GM23248 (cell line): ENCODE measurements around the gene LGR5. TPM values are rescaled to one million over a fixed set of nuclear protein-coding genes. Genes with fewer than 3 reads are reported as not detected.
A peak's percentile ranks its signal among the peaks of the same experiment; 100 is the strongest.

Experiments used
- DNase-seq: peaks from one replicate; pipeline ENCODE4 v3.0.0-alpha.2; 2015
- H2AFZ ChIP-seq: fragments of 200-600 bp; sonication (generic); 2 replicates; pipeline ENCODE4 v1.6.1; 2016; ENCODE audit warnings: antibody characterized with exemption
- H3F3A ChIP-seq: fragments of 200-600 bp; sonication (generic); 2 replicates; pipeline ENCODE4 v1.6.1; 2016; ENCODE audit warnings: mild to moderate bottlenecking, antibody characterized with exemption, mixed run types; ENCODE audit not compliant: insufficient read depth
- H3K27ac ChIP-seq: fragments of 200-600 bp; sonication (generic); 2 replicates; pipeline ENCODE4 v1.5.1; 2016; ENCODE audit warnings: mild to moderate bottlenecking
- H3K27me3 ChIP-seq: fragments of 200-600 bp; sonication (generic); replicated peaks from 2 replicates; pipeline ENCODE4 v1.6.1; 2016; ENCODE audit warnings: mild to moderate bottlenecking; ENCODE audit not compliant: insufficient read depth
- H3K36me3 ChIP-seq: fragments of 200-600 bp; sonication (generic); 2 replicates; pipeline ENCODE4 v1.6.1; 2016; ENCODE audit warnings: low read depth, mild to moderate bottlenecking
- H3K4me1 ChIP-seq: fragments of 200-600 bp; sonication (generic); 2 replicates; pipeline ENCODE4 v1.6.1; 2016; ENCODE audit warnings: mild to moderate bottlenecking; ENCODE audit not compliant: insufficient read depth
- H3K4me2 ChIP-seq: fragments of 200-600 bp; sonication (generic); one replicate; pipeline ENCODE4 v1.6.1; 2016; ENCODE audit warnings: mild to moderate bottlenecking; ENCODE audit not compliant: unreplicated experiment
- H3K4me3 ChIP-seq: fragments of 200-600 bp; sonication (generic); 2 replicates; pipeline ENCODE4 v1.5.1; 2016; ENCODE audit warnings: mild to moderate bottlenecking
- H3K79me2 ChIP-seq: fragments of 200-600 bp; sonication (generic); 2 replicates; pipeline ENCODE4 v1.6.1; 2016; ENCODE audit warnings: mild to moderate bottlenecking; ENCODE audit not compliant: insufficient read depth
- H3K9ac ChIP-seq: fragments of 200-600 bp; sonication (generic); 2 replicates; pipeline ENCODE4 v1.6.1; 2016; ENCODE audit warnings: mild to moderate bottlenecking
- H3K9me2 ChIP-seq: fragments of 200-600 bp; sonication (generic); 2 replicates; pipeline ENCODE4 v1.6.1; 2016; ENCODE audit warnings: mixed run types, mild to moderate bottlenecking, moderate library complexity; ENCODE audit not compliant: insufficient read depth
- H3K9me3 ChIP-seq: fragments of 200-600 bp; sonication (generic); one replicate; pipeline ENCODE4 v1.6.1; 2017; ENCODE audit warnings: low read depth
- H4K20me1 ChIP-seq: fragments of 200-600 bp; sonication (generic); 2 replicates; pipeline ENCODE4 v1.6.0; 2016; ENCODE audit not compliant: insufficient read depth
- EZH2 ChIP-seq: fragments of 200-600 bp; sonication (generic); IDR thresholded peaks from 2 replicates; pipeline ENCODE4 v1.6.1; 2018; ENCODE audit warnings: antibody characterized with exemption, mild to moderate bottlenecking; ENCODE audit not compliant: insufficient read depth, poor library complexity, severe bottlenecking
- EZH2phosphoT487 ChIP-seq: fragments of 200-600 bp; sonication (generic); IDR thresholded peaks from 2 replicates; pipeline ENCODE4 v1.6.1; 2018; ENCODE audit warnings: antibody characterized with exemption, moderate library complexity, mild to moderate bottlenecking, low read depth; ENCODE audit not compliant: insufficient read depth
- WGBS, 2 experiments: methylation state at CpG; one replicate each; pipeline ENCODE4 v1.1.6; 2015 to 2017; ENCODE audit warnings: low lambda C conversion rate in 2 of 2, low coverage in 1 of 2; ENCODE audit errors: missing lambda C conversion rate in 2 of 2; 5-methylcytosine and 5-hydroxymethylcytosine counted together
- in situ Hi-C: fragments of 300-500 bp; cut with MboI; formaldehyde crosslinking; loops from 2 replicates; pipeline ENCODE4 v1.15.0; 2020
- polyA plus RNA-seq: library from polyadenylated mRNA; unstranded; fragments of >200 nt; fragmentation: Nextera tagmentation; extraction: Ambion mirVana; gene quantifications from 2 replicates; pipeline ENCODE4 v1.2.1, GENCODE V29; 2016
- total RNA-seq: library from RNA; depleted of rRNA; stranded (reverse); fragments of >200 nt; shearing (Covaris generic); gene quantifications from 2 replicates; pipeline ENCODE4 v1.2.3, GENCODE V29; 2014

LGR5 gene
- total and polyA plus RNA-seq, 2 experiments from 2014 or later = not detected

DNA sequence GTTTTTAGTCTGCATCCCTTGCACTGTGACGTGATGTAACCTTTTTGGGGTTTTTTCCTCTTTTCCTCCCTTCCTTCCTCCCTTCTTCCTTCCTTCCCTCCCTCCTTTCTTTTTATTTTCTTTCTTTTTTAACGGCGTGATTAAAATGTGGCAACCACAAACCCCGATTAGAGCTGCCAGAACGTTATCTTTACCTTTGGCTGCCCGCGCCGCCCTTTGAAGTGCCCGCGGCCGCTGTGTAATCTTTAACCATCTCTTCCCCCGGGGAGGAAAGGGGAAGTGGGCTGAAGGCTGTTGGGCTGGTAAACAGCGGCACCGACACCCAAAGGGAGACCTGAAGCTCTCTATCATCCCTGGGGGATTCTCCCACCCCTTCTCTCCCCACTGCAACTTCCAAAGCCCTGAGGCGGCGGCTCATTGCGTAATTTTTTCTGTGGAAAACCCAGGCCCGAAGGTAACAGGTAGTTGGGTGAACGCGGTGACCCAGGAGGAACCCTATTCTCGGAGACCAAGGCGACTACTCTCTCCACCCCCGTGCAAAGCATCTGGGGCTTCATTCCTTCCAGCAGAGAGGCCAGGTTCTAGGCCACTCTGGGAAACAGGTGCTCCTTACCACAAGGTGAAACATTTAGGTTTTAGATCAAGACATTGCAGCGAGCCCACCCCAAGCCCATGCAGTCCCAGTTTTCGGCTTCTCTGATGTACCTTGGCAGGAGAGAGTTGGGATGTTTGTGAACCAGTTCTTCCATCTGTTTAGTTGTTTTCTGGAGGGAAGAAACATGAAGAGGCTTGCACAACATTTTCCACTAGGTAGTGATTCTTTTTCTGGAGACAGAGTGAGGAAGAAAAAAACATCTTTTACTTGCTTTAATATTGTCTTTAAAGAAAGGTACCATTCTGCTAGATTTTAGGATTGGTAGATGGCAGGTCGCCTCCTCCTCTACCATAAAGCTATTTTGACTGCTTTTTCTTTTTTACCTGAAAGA is 1.5 kb downstream of the LGR5 start:
- Histone ChIP-seq H3K4me2 (no peak overlapping the region), H3F3A (no peaks in the 10 kb centered on the region), H2AFZ (no peak overlapping the region), H3K4me1 (no peaks in the 10 kb centered on the region), H3K9ac (no peak overlapping the region), H3K27me3 (peaks cover 79% of the 10 kb centered on the region), H3K9me2 (no peaks in the 10 kb centered on the region), H3K27ac (no peak overlapping the region), H4K20me1 (no peaks in the 10 kb centered on the region), H3K9me3 (no peaks in the 10 kb centered on the region), H3K4me3 (no peak overlapping the region), H3K36me3 (no peaks in the 10 kb centered on the region), H3K79me2 (no peaks in the 10 kb centered on the region)
- in situ Hi-C loops = no loop called here
- WGBS, 2 experiments = 27 to 30% methylated on average over 26 of the region's 26 CpGs
- TF ChIP-seq EZH2 (peak; percentile 61), EZH2phosphoT487 (no peak)
- no peak for DNase-seq

- 26 to 36% methylated on average over 4 of the region's 4 CpGs for WGBS, 2 experiments
- Histone ChIP-seq H3K27ac (no peak overlapping the region), H3K9me2 (no peaks in the 10 kb centered on the region), H3K9ac (no peak overlapping the region), H2AFZ (no peak overlapping the region), H3F3A (no peaks in the 10 kb centered on the region), H3K36me3 (no peaks in the 10 kb centered on the region), H3K4me3 (no peak overlapping the region), H4K20me1 (no peaks in the 10 kb centered on the region), H3K9me3 (no peaks in the 10 kb centered on the region), H3K27me3 (peaks cover 79% of the 10 kb centered on the region), H3K4me2 (no peak overlapping the region), H3K79me2 (no peaks in the 10 kb centered on the region), H3K4me1 (no peaks in the 10 kb centered on the region)
- DNase-seq = no peak
- in situ Hi-C loops = no loop called here
- peak; percentile 5 for TF ChIP-seq EZH2
- no peak for TF ChIP-seq EZH2phosphoT487
Measured at GRCh38 chr12:71441836-71442566, 2.4 kb downstream of the LGR5 start.

DNA sequence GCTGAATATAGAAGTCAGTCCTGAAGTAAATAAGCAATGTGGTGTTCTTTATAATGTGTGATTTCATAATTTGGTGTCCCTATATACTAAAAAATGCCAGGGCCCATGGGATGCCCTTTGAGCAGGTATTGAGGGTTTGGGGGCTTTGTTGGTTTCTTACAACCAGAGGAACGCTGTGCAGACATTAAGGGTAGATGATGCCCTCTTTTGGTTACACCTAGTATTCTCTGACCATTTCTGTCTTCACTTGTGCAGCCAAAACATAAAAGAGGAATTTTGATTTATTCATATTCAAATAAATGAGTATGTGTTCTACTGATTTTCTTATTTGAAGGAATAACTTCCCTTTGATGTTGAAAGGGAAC is 3.0 kb downstream of the LGR5 start:
- in situ Hi-C loops = no loop called here
- peaks cover 75% of the 10 kb centered on the region for H3K27me3 ChIP-seq
- H3K4me3 ChIP-seq = no peak overlapping the region

GRCh38 chr12:71445071-71445470 is 5.5 kb downstream of the LGR5 start:
- 39 to 50% methylated on average over 1 of the region's 1 CpG for WGBS, 2 experiments
- Histone ChIP-seq H3K27ac (no peak overlapping the region), H3F3A (no peaks in the 10 kb centered on the region), H3K4me1 (no peaks in the 10 kb centered on the region), H3K4me2 (no peak overlapping the region), H3K27me3 (peaks cover 51% of the 10 kb centered on the region), H3K9ac (no peak overlapping the region), H3K9me3 (no peaks in the 10 kb centered on the region), H3K9me2 (no peaks in the 10 kb centered on the region), H4K20me1 (no peaks in the 10 kb centered on the region), H3K4me3 (no peak overlapping the region), H2AFZ (no peak overlapping the region), H3K36me3 (no peaks in the 10 kb centered on the region), H3K79me2 (no peaks in the 10 kb centered on the region)
- DNase-seq = no peak
- in situ Hi-C loops = no loop called here
- no peak for TF ChIP-seq EZH2phosphoT487

More for the DNA sequence above, 3.0 kb downstream of the LGR5 start:
- no peaks in the 10 kb centered on the region for H4K20me1 ChIP-seq
- H3K9ac ChIP-seq = no peak overlapping the region
- H3K4me1 ChIP-seq = no peaks in the 10 kb centered on the region
- no peaks in the 10 kb centered on the region for H3K79me2 ChIP-seq
- DNase-seq = no peak
- WGBS, 2 experiments = 41 to 57% methylated on average over 1 of the region's 1 CpG
- no peak overlapping the region for H2AFZ ChIP-seq
- no peaks in the 10 kb centered on the region for H3K9me2 ChIP-seq
- no peaks in the 10 kb centered on the region for H3K36me3 ChIP-seq
- H3K4me2 ChIP-seq = no peak overlapping the region
- H3K9me3 ChIP-seq = no peaks in the 10 kb centered on the region
- no peaks in the 10 kb centered on the region for H3F3A ChIP-seq
- no peak for TF ChIP-seq EZH2
- TF ChIP-seq EZH2phosphoT487 = no peak
- no peak overlapping the region for H3K27ac ChIP-seq
